Measurements from ENCODE around the gene EFHC1. TPM values are rescaled to one million over a fixed set of nuclear protein-coding genes. Genes with fewer than 3 reads are reported as not detected.

The EFHC1 gene
- total RNA-seq, 4 donors from 2014 or later: 14.0 to 63.0 (median 27.6) TPM

DNA sequence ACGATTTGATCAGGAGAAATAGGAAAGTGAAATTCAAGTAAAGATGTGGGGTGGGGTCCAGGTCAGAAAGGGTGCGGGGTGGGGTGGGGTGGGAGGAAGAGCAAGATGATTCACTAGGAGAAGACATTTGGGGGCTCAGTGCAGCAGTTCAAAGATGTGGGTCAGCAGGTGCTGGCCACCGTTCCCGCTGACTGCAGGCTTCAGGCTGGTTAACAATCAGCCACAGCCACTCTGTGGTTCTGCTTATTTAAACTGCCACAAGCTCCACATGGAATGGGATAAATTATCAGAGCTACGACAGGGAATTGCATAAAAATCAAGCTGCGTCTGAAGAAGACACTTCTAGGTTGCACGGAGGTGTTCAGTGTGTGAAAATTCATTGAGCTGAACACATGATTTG lies 107.3 kb downstream of the EFHC1 start:
- Histone ChIP-seq H3K36me3 (peaks cover 3% of the 10 kb centered on the region), H3K4me1 (peaks cover 19% of the 10 kb centered on the region), H3K27me3 (no peaks in the 10 kb centered on the region), H3K27ac (no peak overlapping the region), H3K9me3 (no peaks in the 10 kb centered on the region), H3K4me3 (no peak overlapping the region)
- no peak for TF ChIP-seq POLR2AphosphoS5 (IDR thresholded peaks at IDR 0.05)
- no peak for TF ChIP-seq EP300 (IDR thresholded peaks at IDR 0.05)
- TF ChIP-seq, protein P1, sequence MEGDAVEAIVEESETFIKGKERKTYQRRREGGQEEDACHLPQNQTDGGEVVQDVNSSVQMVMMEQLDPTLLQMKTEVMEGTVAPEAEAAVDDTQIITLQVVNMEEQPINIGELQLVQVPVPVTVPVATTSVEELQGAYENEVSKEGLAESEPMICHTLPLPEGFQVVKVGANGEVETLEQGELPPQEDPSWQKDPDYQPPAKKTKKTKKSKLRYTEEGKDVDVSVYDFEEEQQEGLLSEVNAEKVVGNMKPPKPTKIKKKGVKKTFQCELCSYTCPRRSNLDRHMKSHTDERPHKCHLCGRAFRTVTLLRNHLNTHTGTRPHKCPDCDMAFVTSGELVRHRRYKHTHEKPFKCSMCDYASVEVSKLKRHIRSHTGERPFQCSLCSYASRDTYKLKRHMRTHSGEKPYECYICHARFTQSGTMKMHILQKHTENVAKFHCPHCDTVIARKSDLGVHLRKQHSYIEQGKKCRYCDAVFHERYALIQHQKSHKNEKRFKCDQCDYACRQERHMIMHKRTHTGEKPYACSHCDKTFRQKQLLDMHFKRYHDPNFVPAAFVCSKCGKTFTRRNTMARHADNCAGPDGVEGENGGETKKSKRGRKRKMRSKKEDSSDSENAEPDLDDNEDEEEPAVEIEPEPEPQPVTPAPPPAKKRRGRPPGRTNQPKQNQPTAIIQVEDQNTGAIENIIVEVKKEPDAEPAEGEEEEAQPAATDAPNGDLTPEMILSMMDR (IDR thresholded peaks at IDR 0.05): no peak
- TF ChIP-seq POLR2A (IDR thresholded peaks at IDR 0.05): no peak
- no peak for DNase-seq (ENCODE audit: low spot score in 2 of 2)
- WGBS: 94% methylated on average over 7 of the region's 7 CpGs

DNA sequence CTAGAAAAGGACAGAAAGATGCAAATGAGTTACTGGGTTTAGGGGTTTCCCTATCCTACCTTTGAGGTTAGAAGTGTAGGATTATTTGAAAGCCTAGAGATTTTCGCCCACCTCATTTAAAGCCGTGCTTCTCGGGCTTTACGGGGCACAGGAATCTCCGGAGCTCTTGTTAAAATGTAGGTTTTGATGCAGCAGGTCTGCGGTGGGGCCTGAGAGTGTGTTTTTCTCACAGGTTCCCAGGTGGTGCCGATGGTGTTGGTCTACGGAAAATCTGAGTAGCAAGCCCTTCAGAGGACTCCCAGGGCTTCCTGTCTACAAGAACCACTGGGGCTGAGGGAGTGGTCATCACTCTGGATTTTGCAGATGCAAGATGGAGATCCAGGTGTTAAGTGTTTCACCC lies 109.2 kb downstream of the EFHC1 start:
- Histone ChIP-seq H3K27me3 (no peaks in the 10 kb centered on the region), H3K9me3 (no peaks in the 10 kb centered on the region), H3K27ac (no peak overlapping the region), H3K36me3 (peaks cover 5% of the 10 kb centered on the region), H3K4me1 (peaks cover under 1% of the 10 kb centered on the region), H3K4me3 (no peak overlapping the region)
- WGBS: 92% methylated on average over 8 of the region's 8 CpGs
- no peak for DNase-seq (ENCODE audit: low spot score in 2 of 2)
- TF ChIP-seq POLR2AphosphoS5 (IDR thresholded peaks at IDR 0.05): no peak
- TF ChIP-seq, protein P1 (IDR thresholded peaks at IDR 0.05): no peak
- no peak for TF ChIP-seq EP300 (IDR thresholded peaks at IDR 0.05)
- TF ChIP-seq POLR2A (IDR thresholded peaks at IDR 0.05): no peak

DNA sequence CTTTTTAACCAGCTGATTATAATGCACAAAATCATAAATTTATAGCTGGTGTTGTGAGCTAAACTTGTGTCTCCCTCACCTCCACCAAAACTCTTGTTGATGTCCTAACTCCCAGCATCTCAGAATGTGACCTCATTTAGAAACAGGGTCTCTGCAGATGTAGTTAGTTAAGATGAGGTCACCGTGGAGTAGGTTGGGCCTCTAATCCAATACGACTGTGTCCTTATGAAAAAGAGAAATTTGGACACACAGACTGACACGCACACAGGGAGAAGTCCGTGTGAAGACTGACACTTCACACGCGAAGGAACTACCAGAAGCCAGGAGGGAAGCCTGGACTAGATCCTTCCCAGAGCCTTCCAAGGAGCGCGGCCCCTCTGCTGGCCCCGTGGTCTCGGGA lies 110.2 kb downstream of the EFHC1 start:
- TF ChIP-seq, protein P1 (IDR thresholded peaks at IDR 0.05): no peak
- TF ChIP-seq POLR2AphosphoS5 (IDR thresholded peaks at IDR 0.05): no peak
- no peak for TF ChIP-seq POLR2A (IDR thresholded peaks at IDR 0.05)
- TF ChIP-seq EP300 (IDR thresholded peaks at IDR 0.05): no peak
- peaks cover 14% of the 10 kb centered on the region for H3K36me3 ChIP-seq
- no peak overlapping the region for H3K27ac ChIP-seq
- no peaks in the 10 kb centered on the region for H3K4me1 ChIP-seq
- no peaks in the 10 kb centered on the region for H3K9me3 ChIP-seq
- H3K27me3 ChIP-seq: no peaks in the 10 kb centered on the region
- DNase-seq (ENCODE audit: low spot score in 2 of 2): no peak
- H3K4me3 ChIP-seq: no peak overlapping the region
- 92% methylated on average over 10 of the region's 10 CpGs for WGBS

DNA sequence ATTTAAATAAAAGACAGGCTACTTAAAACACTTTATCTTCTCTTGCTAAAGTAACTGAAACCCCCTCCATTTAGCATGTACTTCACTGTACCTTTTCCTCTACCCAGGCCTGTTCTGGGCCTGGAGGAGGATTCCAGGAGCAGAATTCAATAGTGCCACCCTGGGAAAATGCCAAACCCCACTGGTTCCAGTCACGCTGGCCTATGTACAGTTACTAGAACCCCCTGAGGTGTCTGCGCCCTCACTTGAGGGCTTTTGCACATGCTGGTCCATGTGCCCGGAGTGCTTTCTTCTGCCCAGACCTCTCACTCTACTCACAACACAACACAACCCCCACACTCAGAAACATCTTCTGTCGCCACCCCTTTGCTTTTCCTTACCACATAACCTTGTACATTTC lies 111.3 kb downstream of the EFHC1 start:
- WGBS: 92% methylated on average over 4 of the region's 4 CpGs
- H3K27me3 ChIP-seq: no peaks in the 10 kb centered on the region
- H3K4me1 ChIP-seq: no peaks in the 10 kb centered on the region
- TF ChIP-seq, protein P1 (IDR thresholded peaks at IDR 0.05): no peak
- TF ChIP-seq EP300 (IDR thresholded peaks at IDR 0.05) (no peak), POLR2A (IDR thresholded peaks at IDR 0.05) (no peak), POLR2AphosphoS5 (IDR thresholded peaks at IDR 0.05) (no peak)
- no peak for DNase-seq (ENCODE audit: low spot score in 2 of 2)
- no peaks in the 10 kb centered on the region for H3K9me3 ChIP-seq
- no peak overlapping the region for H3K4me3 ChIP-seq
- no peak overlapping the region for H3K27ac ChIP-seq
- peaks cover 16% of the 10 kb centered on the region for H3K36me3 ChIP-seq

DNA sequence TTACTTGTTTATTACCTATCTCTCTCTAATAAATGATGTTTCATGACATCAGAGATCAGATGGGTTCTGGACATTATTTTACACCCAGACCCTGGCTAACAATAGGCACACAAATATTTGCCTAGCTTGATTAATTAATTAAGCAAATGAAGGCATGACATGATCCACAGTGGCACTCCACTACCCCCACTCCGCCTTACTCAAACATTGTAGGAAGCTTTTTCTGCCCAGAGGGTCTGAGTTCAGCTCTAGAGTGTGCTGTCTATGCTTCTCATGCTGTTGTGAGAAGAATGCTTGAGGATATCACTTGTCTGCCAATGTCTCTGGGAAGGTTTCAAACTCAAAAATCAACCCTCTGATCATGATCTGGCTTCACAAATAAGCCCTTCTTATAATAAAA lies 111.7 kb downstream of the EFHC1 start:
- DNase-seq (ENCODE audit: low spot score in 2 of 2): no peak
- no peak overlapping the region for H3K27ac ChIP-seq
- no peak overlapping the region for H3K4me3 ChIP-seq
- H3K27me3 ChIP-seq: no peaks in the 10 kb centered on the region
- H3K4me1 ChIP-seq: peaks cover 4% of the 10 kb centered on the region
- WGBS: 95% methylated on average over 1 of the region's 1 CpG
- TF ChIP-seq EP300 (IDR thresholded peaks at IDR 0.05) (no peak), POLR2AphosphoS5 (IDR thresholded peaks at IDR 0.05) (no peak), POLR2A (IDR thresholded peaks at IDR 0.05) (no peak)
- TF ChIP-seq, protein P1 (IDR thresholded peaks at IDR 0.05): no peak
- no peaks in the 10 kb centered on the region for H3K9me3 ChIP-seq
- H3K36me3 ChIP-seq: peaks cover 16% of the 10 kb centered on the region
